Measurements from ENCODE around the gene DAPK1.

DNA sequence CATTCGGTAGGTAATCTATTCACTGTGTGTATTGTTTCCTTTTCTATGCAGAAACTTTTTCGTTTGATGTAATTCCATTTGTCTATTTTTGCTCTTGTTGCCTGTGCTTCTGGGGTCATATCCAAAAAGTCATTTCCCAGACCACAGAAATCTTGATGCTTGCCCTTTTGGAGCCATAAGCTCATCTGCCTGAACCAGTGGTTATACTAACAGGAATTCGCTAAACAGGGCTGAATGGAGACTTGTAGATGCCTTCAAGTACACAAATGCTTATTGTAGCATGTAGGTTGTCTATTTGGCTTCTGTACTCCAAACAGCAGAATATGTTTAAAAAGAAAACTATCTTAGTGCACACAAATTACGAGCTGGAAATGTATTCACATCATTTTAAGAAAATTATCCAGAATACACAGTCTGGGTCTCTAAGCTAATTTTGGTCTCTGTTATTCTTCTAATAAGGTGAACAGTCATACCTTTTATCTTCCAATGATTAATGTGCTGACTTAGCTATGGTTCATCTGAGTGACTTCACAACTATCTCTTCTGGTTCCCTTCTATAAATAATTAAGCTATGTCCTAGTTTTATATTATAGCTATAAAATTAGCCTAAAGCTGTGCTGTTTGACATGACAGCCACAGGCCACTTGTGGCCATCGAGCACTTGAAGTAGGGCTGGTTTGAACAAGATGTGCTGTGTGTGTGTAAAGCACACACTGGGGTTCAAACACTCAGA, 87.6 kb downstream of the DAPK1 start:
- no peak for TF ChIP-seq POLR2AphosphoS5 (IDR thresholded peaks at IDR 0.05)
- TF ChIP-seq, protein P1, sequence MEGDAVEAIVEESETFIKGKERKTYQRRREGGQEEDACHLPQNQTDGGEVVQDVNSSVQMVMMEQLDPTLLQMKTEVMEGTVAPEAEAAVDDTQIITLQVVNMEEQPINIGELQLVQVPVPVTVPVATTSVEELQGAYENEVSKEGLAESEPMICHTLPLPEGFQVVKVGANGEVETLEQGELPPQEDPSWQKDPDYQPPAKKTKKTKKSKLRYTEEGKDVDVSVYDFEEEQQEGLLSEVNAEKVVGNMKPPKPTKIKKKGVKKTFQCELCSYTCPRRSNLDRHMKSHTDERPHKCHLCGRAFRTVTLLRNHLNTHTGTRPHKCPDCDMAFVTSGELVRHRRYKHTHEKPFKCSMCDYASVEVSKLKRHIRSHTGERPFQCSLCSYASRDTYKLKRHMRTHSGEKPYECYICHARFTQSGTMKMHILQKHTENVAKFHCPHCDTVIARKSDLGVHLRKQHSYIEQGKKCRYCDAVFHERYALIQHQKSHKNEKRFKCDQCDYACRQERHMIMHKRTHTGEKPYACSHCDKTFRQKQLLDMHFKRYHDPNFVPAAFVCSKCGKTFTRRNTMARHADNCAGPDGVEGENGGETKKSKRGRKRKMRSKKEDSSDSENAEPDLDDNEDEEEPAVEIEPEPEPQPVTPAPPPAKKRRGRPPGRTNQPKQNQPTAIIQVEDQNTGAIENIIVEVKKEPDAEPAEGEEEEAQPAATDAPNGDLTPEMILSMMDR (IDR thresholded peaks at IDR 0.05), result no peak

All from stomach (tissue), 4 donors.